Adipocyte (in vitro differentiated cells): Measurements from ENCODE around the gene CYBA.

Experiments used
- DNase-seq: peaks from one replicate; pipeline ENCODE4 v3.0.0-alpha.2; 2015; ENCODE audit warnings: low read depth
- H3K27me3 ChIP-seq: replicated peaks from 2 replicates; pipeline ENCODE4 v1.7.0; 2013; ENCODE audit warnings: mild to moderate bottlenecking, low read length, moderate library complexity; ENCODE audit not compliant: control insufficient read depth, insufficient read depth
- H3K36me3 ChIP-seq: 2 replicates; pipeline ENCODE4 v1.7.0; 2013; ENCODE audit warnings: low read length, mild to moderate bottlenecking, moderate library complexity; ENCODE audit not compliant: control insufficient read depth, insufficient read depth, severe bottlenecking
- H3K4me1 ChIP-seq: 2 replicates; pipeline ENCODE4 v1.7.0; 2013; ENCODE audit warnings: mild to moderate bottlenecking, low read length, moderate library complexity; ENCODE audit not compliant: control insufficient read depth, insufficient read depth
- H3K4me3 ChIP-seq: 2 replicates; pipeline ENCODE4 v1.7.0; 2013; ENCODE audit warnings: mild to moderate bottlenecking, low read length, moderate library complexity
- H3K9ac ChIP-seq: 2 replicates; pipeline ENCODE4 v1.7.0; 2013; ENCODE audit warnings: mild to moderate bottlenecking, low read length, moderate library complexity
- H3K9me3 ChIP-seq: 2 replicates; pipeline ENCODE4 v1.7.0; 2013; ENCODE audit warnings: mild to moderate bottlenecking, low read length, moderate library complexity; ENCODE audit not compliant: control insufficient read depth

The CYBA gene

DNA sequence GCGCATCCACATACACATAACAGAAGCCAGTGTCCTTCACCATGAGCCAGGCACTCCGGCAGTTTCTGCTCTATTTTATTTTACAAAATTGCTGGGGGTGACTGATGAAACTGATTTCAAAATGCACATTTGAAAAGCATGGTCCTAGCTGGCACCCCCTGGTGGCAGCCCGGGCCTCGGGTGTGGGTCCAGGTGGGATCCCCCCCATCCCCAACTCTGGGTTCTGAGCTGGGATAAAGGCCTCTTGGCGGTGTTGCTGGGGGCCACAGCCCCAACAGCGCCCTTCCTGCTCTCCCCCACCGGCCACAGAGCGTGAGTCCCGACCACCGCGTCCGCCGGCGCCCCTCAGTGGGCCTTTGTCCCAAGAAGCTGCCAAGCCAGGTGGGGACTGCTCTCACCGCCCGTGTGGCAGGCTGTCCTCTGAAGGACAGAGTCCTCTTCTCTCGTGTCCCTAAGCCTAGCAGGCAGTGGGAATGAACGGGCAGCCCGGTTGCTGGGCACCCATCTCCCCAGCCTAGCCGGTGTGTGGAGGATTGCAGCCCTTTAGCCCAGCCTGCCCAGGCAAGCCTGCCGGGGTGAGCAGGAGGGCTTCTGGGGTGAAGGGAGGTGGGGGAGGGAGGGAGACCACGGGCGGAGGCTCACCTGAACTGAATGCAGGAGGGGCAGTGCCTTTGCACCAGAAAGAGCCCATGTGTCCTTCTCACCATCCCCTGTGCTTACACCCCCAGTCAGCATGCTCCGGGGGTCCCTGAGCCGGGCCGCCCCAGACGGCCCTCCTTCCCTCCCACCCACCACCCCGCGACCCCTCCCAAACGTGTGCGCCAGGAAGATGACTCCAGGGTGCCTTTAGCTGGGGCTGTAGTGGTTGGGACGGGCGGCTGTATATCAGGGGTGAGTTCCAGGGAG, 34.6 kb upstream of the CYBA start:
- peak overlapping the region; percentile 10 for H3K9ac ChIP-seq
- peak overlapping the region; percentile 56 for H3K4me3 ChIP-seq
- H3K27me3 ChIP-seq: peaks cover 12% of the 10 kb centered on the region
- no peaks in the 10 kb centered on the region for H3K9me3 ChIP-seq
- no peaks in the 10 kb centered on the region for H3K36me3 ChIP-seq
- peak; percentile 82 for DNase-seq
- peaks cover 19% of the 10 kb centered on the region for H3K4me1 ChIP-seq

GRCh38 chr16:88684569-88685155, 33.8 kb upstream of the CYBA start:
- no peak for DNase-seq
- peaks cover 7% of the 10 kb centered on the region for H3K27me3 ChIP-seq

DNA sequence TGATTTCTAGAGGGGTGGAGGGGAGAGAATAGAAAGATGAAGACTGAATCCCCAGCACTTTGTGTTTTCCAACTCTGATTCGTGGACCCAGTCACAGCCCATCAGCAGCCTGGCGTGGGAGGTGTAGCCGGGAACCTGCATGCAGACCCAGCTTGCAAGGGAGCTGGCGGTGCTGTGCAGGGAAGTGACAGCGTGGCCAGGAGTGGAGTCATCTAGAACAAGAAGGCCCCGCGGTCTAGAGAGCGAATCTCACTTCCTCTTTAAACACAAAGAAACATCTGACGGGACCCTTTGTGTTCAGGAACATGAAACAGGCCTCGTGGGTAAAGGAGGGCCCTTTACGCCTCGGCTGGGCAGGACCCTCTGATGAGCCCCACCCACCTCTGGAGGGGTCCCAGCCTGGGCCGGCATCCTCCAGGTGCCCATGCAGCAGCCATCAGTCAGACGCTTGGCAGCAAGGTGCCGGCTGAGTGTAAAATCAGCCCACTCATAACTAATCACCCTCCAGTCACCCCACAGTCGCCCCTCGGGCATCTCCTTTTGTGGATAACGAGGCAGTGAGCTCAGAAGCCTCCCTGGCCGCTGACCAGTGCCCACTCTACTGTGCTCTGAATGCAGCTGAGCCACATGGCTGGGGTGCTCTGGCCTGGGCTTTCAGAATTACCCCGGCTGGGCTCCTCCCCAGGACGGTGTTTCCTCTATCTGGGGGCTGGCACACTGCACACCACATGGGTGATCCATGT, 31.0 kb upstream of the CYBA start:
- H3K9me3 ChIP-seq: no peaks in the 10 kb centered on the region
- no peak for DNase-seq
- peaks cover 34% of the 10 kb centered on the region for H3K4me1 ChIP-seq
- H3K27me3 ChIP-seq: peaks cover 13% of the 10 kb centered on the region
- H3K4me3 ChIP-seq: no peak overlapping the region
- no peak overlapping the region for H3K9ac ChIP-seq
- H3K36me3 ChIP-seq: no peaks in the 10 kb centered on the region

More at GRCh38 chr16:88684569-88685155, 33.8 kb upstream of the CYBA start:
- Histone ChIP-seq H3K9me3 (no peaks in the 10 kb centered on the region), H3K36me3 (no peaks in the 10 kb centered on the region), H3K4me1 (peaks cover 19% of the 10 kb centered on the region), H3K4me3 (no peak overlapping the region), H3K9ac (no peak overlapping the region)

- H3K9me3 ChIP-seq: no peaks in the 10 kb centered on the region
- H3K4me1 ChIP-seq: peaks cover 30% of the 10 kb centered on the region
- H3K36me3 ChIP-seq: no peaks in the 10 kb centered on the region
- no peak overlapping the region for H3K9ac ChIP-seq
- peaks cover 13% of the 10 kb centered on the region for H3K27me3 ChIP-seq
- no peak overlapping the region for H3K4me3 ChIP-seq
- DNase-seq: no peak
These were observed 30.3 kb upstream of the CYBA start for GRCh38 chr16:88681084-88681680.

GRCh38 chr16:88680554-88681083, 29.8 kb upstream of the CYBA start:
- H3K4me1 ChIP-seq: peaks cover 30% of the 10 kb centered on the region
- no peak for DNase-seq
- no peak overlapping the region for H3K9ac ChIP-seq
- H3K9me3 ChIP-seq: no peaks in the 10 kb centered on the region
- no peak overlapping the region for H3K4me3 ChIP-seq
- peaks cover 13% of the 10 kb centered on the region for H3K27me3 ChIP-seq
- H3K36me3 ChIP-seq: no peaks in the 10 kb centered on the region

GRCh38 chr16:88678224-88678979, 27.5 kb upstream of the CYBA start:
- no peak overlapping the region for H3K9ac ChIP-seq
- no peak for DNase-seq
- no peaks in the 10 kb centered on the region for H3K9me3 ChIP-seq
- H3K27me3 ChIP-seq: peaks cover 5% of the 10 kb centered on the region
- H3K4me1 ChIP-seq: peaks cover 18% of the 10 kb centered on the region
- H3K4me3 ChIP-seq: no peak overlapping the region
- peaks cover 4% of the 10 kb centered on the region for H3K36me3 ChIP-seq

- Histone ChIP-seq H3K36me3 (peaks cover 4% of the 10 kb centered on the region), H3K27me3 (peaks cover 5% of the 10 kb centered on the region), H3K9me3 (no peaks in the 10 kb centered on the region), H3K4me3 (no peak overlapping the region), H3K9ac (no peak overlapping the region), H3K4me1 (peaks cover 18% of the 10 kb centered on the region)
- DNase-seq: no peak
These were observed 26.9 kb upstream of the CYBA start for GRCh38 chr16:88677721-88678120.

- Histone ChIP-seq H3K27me3 (peaks cover 5% of the 10 kb centered on the region), H3K4me3 (no peak overlapping the region), H3K4me1 (peaks cover 18% of the 10 kb centered on the region), H3K9ac (no peak overlapping the region), H3K9me3 (no peaks in the 10 kb centered on the region), H3K36me3 (peaks cover 4% of the 10 kb centered on the region)
- no peak for DNase-seq
These were observed 25.8 kb upstream of the CYBA start for GRCh38 chr16:88676502-88677242.

GRCh38 chr16:88673716-88674379, 23.0 kb upstream of the CYBA start:
- Histone ChIP-seq H3K4me1 (peaks cover 24% of the 10 kb centered on the region), H3K36me3 (peaks cover 4% of the 10 kb centered on the region), H3K9ac (no peak overlapping the region), H3K4me3 (no peak overlapping the region), H3K27me3 (peaks cover 5% of the 10 kb centered on the region), H3K9me3 (no peaks in the 10 kb centered on the region)
- no peak for DNase-seq
